CD4-positive, alpha-beta T cell treated with Interleukin-17A for 4 hours (primary cell): ENCODE measurements around the gene FAM237B.
"Not testable (repeated sequence)": the region's sequence is repeated elsewhere in the genome, so short reads cannot be mapped to it uniquely, and the experiment has no call there.

ENCODE experiments used
- DNase-seq: peaks from one replicate; pipeline ENCODE4 v3.0.0-alpha.2; 2020; ENCODE audit warnings: mixed read lengths

The FAM237B gene

GRCh38 chr7:90320801-90321494 is at the start of gene FAM237B:
Gene FAM237B, minus strand, starts transcription at chr7:90321304. Its CDS starts 1,556 bp downstream, at chr7:90319748.
- no peak for DNase-seq

GRCh38 chr7:90351987-90352386 is 30.9 kb upstream of the FAM237B start:
- no peak for DNase-seq

GRCh38 chr7:90350032-90350431 is 28.9 kb upstream of the FAM237B start:
- DNase-seq, result not testable (repeated sequence)

GRCh38 chr7:90349305-90349704 is 28.2 kb upstream of the FAM237B start:
- no peak for DNase-seq

GRCh38 chr7:90347759-90348158 is 26.7 kb upstream of the FAM237B start:
- DNase-seq, result no peak

- DNase-seq, result peak; percentile 96
Observed at GRCh38 chr7:90346336-90347125, 25.4 kb upstream of the FAM237B start, which contains the start of gene GTPBP10. Gene GTPBP10, plus strand, starts transcription at chr7:90346716. Its CDS starts 26 bp downstream, at chr7:90346742.

GRCh38 chr7:90345595-90346335 is 24.7 kb upstream of the FAM237B start:
- DNase-seq, result peak; percentile 12

- DNase-seq, result no peak
Observed at GRCh38 chr7:90345016-90345415, 23.9 kb upstream of the FAM237B start.

GRCh38 chr7:90337106-90337505 is 16.0 kb upstream of the FAM237B start:
- DNase-seq, result no peak

- DNase-seq, result not testable (repeated sequence)
Observed at GRCh38 chr7:90334926-90335325, 13.8 kb upstream of the FAM237B start.

GRCh38 chr7:90334193-90334843 is 13.2 kb upstream of the FAM237B start:
- DNase-seq, result no peak

- DNase-seq, result no peak
Observed at GRCh38 chr7:90326500-90326899, 5.4 kb upstream of the FAM237B start.

GRCh38 chr7:90322837-90323236 is 1.7 kb upstream of the FAM237B start:
- DNase-seq, result no peak

GRCh38 chr7:90320418-90320800 is 695 bp downstream of the FAM237B start:
- no peak for DNase-seq

- DNase-seq, result no peak
Observed at GRCh38 chr7:90320014-90320413, 1.1 kb downstream of the FAM237B start.

GRCh38 chr7:90313907-90314306 is 7.2 kb downstream of the FAM237B start:
- no peak for DNase-seq

GRCh38 chr7:90312745-90313144 is 8.4 kb downstream of the FAM237B start:
- DNase-seq, result no peak

GRCh38 chr7:90311175-90311574 is 9.9 kb downstream of the FAM237B start:
- DNase-seq, result no peak

- DNase-seq, result no peak
Observed at GRCh38 chr7:90309872-90310271, 11.2 kb downstream of the FAM237B start.

GRCh38 chr7:90303241-90303640 is 17.9 kb downstream of the FAM237B start:
- DNase-seq, result no peak

GRCh38 chr7:90298145-90299038 is 22.7 kb downstream of the FAM237B start:
- no peak for DNase-seq
